MM.1S (cell line): Measurements from ENCODE around the gene PNPLA5.

Experiments used
- CTCF ChIP-seq: fragments of 300-600 bp; sonication (generic); IDR thresholded peaks from 2 replicates; pipeline ENCODE4 v1.5.1; 2016; ENCODE audit warnings: antibody characterized with exemption, low read length, mixed read lengths
- EZH2 ChIP-seq: fragments of 300-600 bp; sonication (generic); optimal IDR thresholded peaks from 2 replicates; pipeline ENCODE3; 2017; ENCODE audit warnings: low read depth, mild to moderate bottlenecking, antibody characterized with exemption, low read length, mixed read lengths
- EZH2phosphoT487 ChIP-seq: fragments of 300-600 bp; sonication (generic); IDR thresholded peaks from 2 replicates; pipeline ENCODE4 v1.6.1; 2018; ENCODE audit warnings: antibody characterized with exemption, low read length

- no peak for TF ChIP-seq CTCF
- TF ChIP-seq EZH2: no peak
- TF ChIP-seq EZH2phosphoT487: no peak
Measured at GRCh38 chr22:43925433-43926348, 33.9 kb upstream of the PNPLA5 start.
